ENCODE data around the gene INTS1.

The INTS1 gene

GRCh38 chr7:1459512-1459892 is 44.7 kb downstream of the INTS1 start:
- H4K20me1 ChIP-seq (ENCODE audit: control insufficient read depth, insufficient read depth, low read depth, low read length): no peaks in the 10 kb centered on the region
- H3K4me3 ChIP-seq (ENCODE audit: low read length): peak overlapping the region; percentile 57
- H3K9me3 ChIP-seq (ENCODE audit: control insufficient read depth, insufficient read depth, low read length): no peaks in the 10 kb centered on the region
- H3K79me2 ChIP-seq (ENCODE audit: control insufficient read depth, low read length): no peaks in the 10 kb centered on the region
- H3K27me3 ChIP-seq (ENCODE audit: control insufficient read depth, low read length): peaks cover 12% of the 10 kb centered on the region
- H3F3A ChIP-seq (ENCODE audit: control insufficient read depth, insufficient read depth): 0 out of 2 replicates have a peak, but pooled peaks cover 2% of the 10 kb centered on the region
- no peak overlapping the region for H3K27ac ChIP-seq (ENCODE audit: low read depth, low read length)
- no peak for TF ChIP-seq CTCF (IDR thresholded peaks at IDR 0.05; ENCODE audit: low read depth, low read length, poor library complexity, severe bottlenecking)
- H3K36me3 ChIP-seq (ENCODE audit: control insufficient read depth, low read length): no peaks in the 10 kb centered on the region
- no peaks in the 10 kb centered on the region for H3K9me2 ChIP-seq (replicated peaks; ENCODE audit: control insufficient read depth, low read length)
- H3K4me2 ChIP-seq (ENCODE audit: low read length): peak overlapping the region; percentile 63
- H3K4me1 ChIP-seq (ENCODE audit: control insufficient read depth, low read length): peaks cover 22% of the 10 kb centered on the region

- Histone ChIP-seq H3K4me3 (ENCODE audit: low read length) (peak within 1 kb of the TSS; percentile 57), H3K36me3 (ENCODE audit: control insufficient read depth, low read length) (no peaks in the 10 kb centered on the region), H3K27me3 (ENCODE audit: control insufficient read depth, low read length) (peaks cover 12% of the 10 kb centered on the region), H3K79me2 (ENCODE audit: control insufficient read depth, low read length) (no peaks in the 10 kb centered on the region), H3K4me2 (ENCODE audit: low read length) (peak within 1 kb of the TSS; percentile 63), H4K20me1 (ENCODE audit: control insufficient read depth, insufficient read depth, low read depth, low read length) (no peaks in the 10 kb centered on the region), H3K9me2 (replicated peaks; ENCODE audit: control insufficient read depth, low read length) (no peaks in the 10 kb centered on the region), H3K9me3 (ENCODE audit: control insufficient read depth, insufficient read depth, low read length) (no peaks in the 10 kb centered on the region), H3K4me1 (ENCODE audit: control insufficient read depth, low read length) (peaks cover 22% of the 10 kb centered on the region), H3F3A (ENCODE audit: control insufficient read depth, insufficient read depth) (0 out of 2 replicates have a peak, but pooled peaks cover 2% of the 10 kb centered on the region), H3K27ac (ENCODE audit: low read depth, low read length) (no peak within 1 kb of the TSS)
- no peak for TF ChIP-seq CTCF (IDR thresholded peaks at IDR 0.05; ENCODE audit: low read depth, low read length, poor library complexity, severe bottlenecking)
- TF ChIP-seq EZH2phosphoT487 (IDR thresholded peaks at IDR 0.05; ENCODE audit: borderline replicate concordance, low read length): no peak
These were observed 45.3 kb downstream of the INTS1 start, which contains the start of gene MICALL2 for GRCh38 chr7:1458683-1459511. TSS of gene MICALL2 (minus strand) at chr7:1459470. CDS start at chr7:1459326, 144 bp downstream.

- Histone ChIP-seq H3K4me1 (ENCODE audit: control insufficient read depth, low read length) (peaks cover 22% of the 10 kb centered on the region), H3K27me3 (ENCODE audit: control insufficient read depth, low read length) (peaks cover 12% of the 10 kb centered on the region), H3K4me3 (ENCODE audit: low read length) (no peak overlapping the region), H4K20me1 (ENCODE audit: control insufficient read depth, insufficient read depth, low read depth, low read length) (no peaks in the 10 kb centered on the region), H3K9me3 (ENCODE audit: control insufficient read depth, insufficient read depth, low read length) (no peaks in the 10 kb centered on the region), H3K4me2 (ENCODE audit: low read length) (peak overlapping the region; percentile 63; the same call in 1 of the 2 replicates), H3K9me2 (replicated peaks; ENCODE audit: control insufficient read depth, low read length) (no peaks in the 10 kb centered on the region), H3K27ac (ENCODE audit: low read depth, low read length) (no peak overlapping the region), H3K79me2 (ENCODE audit: control insufficient read depth, low read length) (no peaks in the 10 kb centered on the region), H3K36me3 (ENCODE audit: control insufficient read depth, low read length) (no peaks in the 10 kb centered on the region), H3F3A (ENCODE audit: control insufficient read depth, insufficient read depth) (0 out of 2 replicates have a peak, but pooled peaks cover 2% of the 10 kb centered on the region)
- no peak for TF ChIP-seq CTCF (IDR thresholded peaks at IDR 0.05; ENCODE audit: low read depth, low read length, poor library complexity, severe bottlenecking)
- no peak for TF ChIP-seq EZH2phosphoT487 (IDR thresholded peaks at IDR 0.05; ENCODE audit: borderline replicate concordance, low read length)
These were observed 46.1 kb downstream of the INTS1 start for GRCh38 chr7:1457949-1458682.
